Loucy (cell line): ENCODE results near the gene LARGE2.
A peak's percentile ranks its signal among the peaks of the same experiment; 100 is the strongest.

Experiments used
- H2AFZ ChIP-seq: fragments of 200-600 bp; sonication (generic); 2 replicates; pipeline ENCODE4 v1.6.0; 2016; ENCODE audit warnings: antibody characterized with exemption, mild to moderate bottlenecking, low read length, moderate library complexity
- H3F3A ChIP-seq: fragments of 200-600 bp; 2 replicates; pipeline ENCODE4 v1.6.0; 2016; ENCODE audit warnings: antibody characterized with exemption, low read depth, mild to moderate bottlenecking
- H3K27me3 ChIP-seq: fragments of 200-600 bp; sonication (generic); 2 replicates; pipeline ENCODE4 v1.6.1; 2014; ENCODE audit warnings: low read length, mild to moderate bottlenecking; ENCODE audit not compliant: insufficient read depth, poor library complexity, severe bottlenecking
- H3K36me3 ChIP-seq: fragments of 200-600 bp; sonication (generic); 2 replicates; pipeline ENCODE4 v1.6.1; 2016; ENCODE audit warnings: low read length; ENCODE audit not compliant: insufficient read depth
- H3K4me1 ChIP-seq: fragments of 200-600 bp; sonication (generic); 2 replicates; pipeline ENCODE4 v1.5.1; 2014; ENCODE audit warnings: low read length, mild to moderate bottlenecking; ENCODE audit not compliant: insufficient read depth, poor library complexity, severe bottlenecking
- H3K4me2 ChIP-seq: fragments of 200-600 bp; sonication (generic); 2 replicates; pipeline ENCODE4 v1.6.0; 2014; ENCODE audit warnings: antibody characterized with exemption, low read length, low read depth, mild to moderate bottlenecking; ENCODE audit not compliant: poor library complexity, severe bottlenecking
- H3K4me3 ChIP-seq: fragments of 200-600 bp; sonication (generic); 2 replicates; pipeline ENCODE4 v1.5.1; 2014; ENCODE audit warnings: low read length, mild to moderate bottlenecking, mixed read lengths; ENCODE audit not compliant: poor library complexity, severe bottlenecking
- H3K79me2 ChIP-seq: fragments of 200-600 bp; sonication (generic); 2 replicates; pipeline ENCODE4 v1.6.1; 2014; ENCODE audit warnings: low read length; ENCODE audit not compliant: insufficient read depth
- H3K9ac ChIP-seq: fragments of 200-600 bp; sonication (generic); 2 replicates; pipeline ENCODE4 v1.6.0; 2014; ENCODE audit warnings: mild to moderate bottlenecking, low read depth, low read length, moderate library complexity; ENCODE audit not compliant: poor library complexity, severe bottlenecking
- H3K9me2 ChIP-seq: fragments of 200-600 bp; sonication (generic); replicated peaks from 2 replicates; pipeline ENCODE4 v1.6.1; 2016; ENCODE audit warnings: low read depth, low read length, mixed read lengths
- H3K9me3 ChIP-seq: fragments of 200-600 bp; sonication (generic); 2 replicates; pipeline ENCODE4 v1.6.1; 2014; ENCODE audit warnings: mild to moderate bottlenecking, antibody characterized with exemption, low read length, low read depth; ENCODE audit not compliant: insufficient read depth
- H4K20me1 ChIP-seq: fragments of 200-600 bp; sonication (generic); 2 replicates; pipeline ENCODE4 v1.6.0; 2014; ENCODE audit warnings: antibody characterized with exemption, low read length, mild to moderate bottlenecking; ENCODE audit not compliant: insufficient read depth, poor library complexity, severe bottlenecking
- EZH2phosphoT487 ChIP-seq: fragments of 200-600 bp; IDR thresholded peaks from 2 replicates; pipeline ENCODE4 v1.6.1; 2018; ENCODE audit warnings: antibody characterized with exemption, mild to moderate bottlenecking, moderate library complexity, borderline replicate concordance
- TF ChIP-seq, protein P1 (sequence below): fragments of 200-600 bp; sonication (generic); conservative IDR thresholded peaks from 2 replicates; pipeline ENCODE4 v1.5.1; 2014; ENCODE audit warnings: mild to moderate bottlenecking, antibody characterized with exemption, low read length

LARGE2 gene

GRCh38 chr11:45885921-45886721, 36.3 kb upstream of the LARGE2 start:
- Histone ChIP-seq H3K4me1 (no peaks in the 10 kb centered on the region), H3K9me2 (no peaks in the 10 kb centered on the region), H2AFZ (no peak overlapping the region), H3K4me2 (peak overlapping the region; percentile 41), H3K4me3 (peak overlapping the region; percentile 58), H3K36me3 (peaks cover 14% of the 10 kb centered on the region; the same call in 1 of the 2 replicates), H3K9ac (no peak overlapping the region), H3K79me2 (no peaks in the 10 kb centered on the region), H3F3A (no peaks in the 10 kb centered on the region), H3K9me3 (no peaks in the 10 kb centered on the region), H3K27me3 (no peaks in the 10 kb centered on the region), H4K20me1 (peaks cover 4% of the 10 kb centered on the region)
- TF ChIP-seq, protein P1, sequence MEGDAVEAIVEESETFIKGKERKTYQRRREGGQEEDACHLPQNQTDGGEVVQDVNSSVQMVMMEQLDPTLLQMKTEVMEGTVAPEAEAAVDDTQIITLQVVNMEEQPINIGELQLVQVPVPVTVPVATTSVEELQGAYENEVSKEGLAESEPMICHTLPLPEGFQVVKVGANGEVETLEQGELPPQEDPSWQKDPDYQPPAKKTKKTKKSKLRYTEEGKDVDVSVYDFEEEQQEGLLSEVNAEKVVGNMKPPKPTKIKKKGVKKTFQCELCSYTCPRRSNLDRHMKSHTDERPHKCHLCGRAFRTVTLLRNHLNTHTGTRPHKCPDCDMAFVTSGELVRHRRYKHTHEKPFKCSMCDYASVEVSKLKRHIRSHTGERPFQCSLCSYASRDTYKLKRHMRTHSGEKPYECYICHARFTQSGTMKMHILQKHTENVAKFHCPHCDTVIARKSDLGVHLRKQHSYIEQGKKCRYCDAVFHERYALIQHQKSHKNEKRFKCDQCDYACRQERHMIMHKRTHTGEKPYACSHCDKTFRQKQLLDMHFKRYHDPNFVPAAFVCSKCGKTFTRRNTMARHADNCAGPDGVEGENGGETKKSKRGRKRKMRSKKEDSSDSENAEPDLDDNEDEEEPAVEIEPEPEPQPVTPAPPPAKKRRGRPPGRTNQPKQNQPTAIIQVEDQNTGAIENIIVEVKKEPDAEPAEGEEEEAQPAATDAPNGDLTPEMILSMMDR = no peak
- TF ChIP-seq EZH2phosphoT487 = no peak

DNA sequence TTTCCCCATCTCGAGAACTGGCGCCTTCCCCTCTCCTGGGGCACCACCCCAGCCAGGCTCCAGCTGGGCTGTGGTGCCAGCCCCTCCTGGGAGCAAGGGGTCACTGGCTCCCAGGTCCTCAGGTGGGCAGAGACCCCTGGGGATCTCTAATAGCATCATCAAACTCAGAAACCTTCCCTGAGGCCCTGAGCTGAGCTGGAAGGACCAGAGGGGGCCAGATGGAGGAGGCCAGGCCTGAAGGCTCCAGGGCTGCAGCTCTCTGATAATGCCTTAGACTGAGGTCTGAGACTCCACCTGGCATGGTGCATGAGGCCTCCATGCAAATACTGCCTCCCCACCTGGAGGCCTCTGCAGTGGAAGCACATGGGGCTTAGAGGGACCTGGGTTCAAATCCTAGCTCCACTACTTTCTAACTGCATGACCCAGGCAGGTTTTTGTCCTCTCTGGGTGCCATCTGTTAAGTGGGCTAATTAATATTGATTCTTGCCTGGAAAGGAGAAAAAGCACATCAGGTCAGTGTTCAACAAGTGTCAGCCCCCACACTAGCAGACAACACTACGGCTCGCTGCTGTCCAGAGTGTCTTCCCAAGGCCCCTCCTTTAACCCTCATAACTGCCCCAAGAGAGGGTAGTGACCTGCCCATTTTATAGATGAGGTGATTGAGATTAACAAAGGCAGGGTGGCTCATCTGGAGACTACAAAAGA, 35.5 kb upstream of the LARGE2 start:
- Histone ChIP-seq H3K36me3 (peaks cover 6% of the 10 kb centered on the region; the same call in 1 of the 2 replicates), H3K27me3 (no peaks in the 10 kb centered on the region), H3K9ac (no peak overlapping the region), H3K9me2 (no peaks in the 10 kb centered on the region), H2AFZ (no peak overlapping the region), H3F3A (no peaks in the 10 kb centered on the region), H3K4me2 (no peak overlapping the region), H3K9me3 (no peaks in the 10 kb centered on the region), H3K4me3 (no peak overlapping the region), H4K20me1 (peaks cover 4% of the 10 kb centered on the region), H3K4me1 (no peaks in the 10 kb centered on the region), H3K79me2 (no peaks in the 10 kb centered on the region)
- no peak for TF ChIP-seq EZH2phosphoT487

DNA sequence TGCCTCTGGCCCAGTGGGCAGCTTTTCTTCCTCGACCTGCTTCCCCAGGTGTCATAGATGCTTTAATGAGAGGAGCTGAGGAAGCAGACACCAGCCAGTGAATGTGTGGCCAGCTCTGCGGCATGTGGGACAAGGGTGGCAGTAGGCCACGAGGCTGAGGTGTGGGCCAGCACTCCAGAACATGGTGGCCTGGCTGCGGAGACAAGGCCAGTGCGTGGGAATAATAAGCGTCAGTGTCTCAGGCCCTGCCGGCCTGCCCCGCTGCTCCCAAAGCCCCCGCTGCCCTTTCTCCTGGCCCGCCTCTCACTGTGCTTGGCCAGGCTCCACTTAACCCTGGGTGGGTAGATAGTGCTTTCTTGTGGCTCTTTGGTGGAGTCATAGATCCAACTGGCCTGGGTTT, 34.9 kb upstream of the LARGE2 start:
- H3K9me2 ChIP-seq = no peaks in the 10 kb centered on the region

More for the DNA sequence above, 34.9 kb upstream of the LARGE2 start:
- Histone ChIP-seq H4K20me1 (peaks cover 4% of the 10 kb centered on the region), H3K4me1 (no peaks in the 10 kb centered on the region), H2AFZ (no peak overlapping the region), H3K79me2 (no peaks in the 10 kb centered on the region), H3K4me3 (no peak overlapping the region), H3K9me3 (no peaks in the 10 kb centered on the region), H3K27me3 (no peaks in the 10 kb centered on the region), H3F3A (no peaks in the 10 kb centered on the region), H3K4me2 (no peak overlapping the region), H3K9ac (no peak overlapping the region), H3K36me3 (peaks cover under 1% of the 10 kb centered on the region; the same call in 1 of the 2 replicates)
- TF ChIP-seq, protein P1 = no peak
- TF ChIP-seq EZH2phosphoT487 = no peak
